ENCODE data around the gene TREML4.

Gene TREML4

DNA sequence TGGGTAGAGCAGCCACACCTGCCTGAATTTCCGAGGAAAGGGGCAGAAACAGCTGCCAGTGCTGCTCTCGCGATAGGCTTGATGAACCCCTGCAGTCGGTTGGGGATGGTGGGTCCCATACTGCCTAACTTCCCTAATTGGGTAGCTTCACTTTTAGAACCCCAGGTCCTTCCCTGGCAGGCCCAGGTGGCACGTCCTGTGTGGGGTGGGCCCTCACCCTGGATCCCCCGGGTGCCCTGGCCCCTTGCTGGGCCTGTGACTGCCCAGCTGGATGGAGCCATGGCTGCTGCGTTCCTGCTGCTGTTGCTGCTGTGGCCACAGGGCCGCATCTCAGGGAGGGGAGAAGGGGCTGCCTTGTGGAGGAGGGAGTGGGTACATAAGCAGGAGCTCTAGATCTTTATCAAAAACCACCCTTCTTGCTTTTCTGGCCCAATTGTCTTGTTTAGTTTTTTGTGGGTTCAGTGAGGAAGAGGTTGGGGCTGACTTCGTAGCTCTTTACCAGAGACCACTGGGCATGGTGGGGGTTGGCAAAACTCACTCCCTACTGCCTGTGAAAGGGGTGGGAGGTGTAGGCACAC is 19.2 kb downstream of the TREML4 start:
- CTCF ChIA-PET, result no interaction called here
- POLR2A ChIA-PET, result no interaction called here
- no peak for DNase-seq (ENCODE audit: low read depth, low spot score)
- no peak for TF ChIP-seq CTCF (IDR thresholded peaks at IDR 0.05; ENCODE audit: insufficient read depth, low read length, missing control alignments)
- H3K4me3 ChIP-seq (ENCODE audit: low read depth, low read length), result no peak overlapping the region

- no peak overlapping the region for H3K4me3 ChIP-seq (ENCODE audit: low read depth, low read length)
- no peak for DNase-seq (ENCODE audit: low read depth, low spot score)
- ChIA-PET POLR2A (no interaction called here), CTCF (no interaction called here)
- no peak for TF ChIP-seq CTCF (IDR thresholded peaks at IDR 0.05; ENCODE audit: insufficient read depth, low read length, missing control alignments)
Measured at GRCh38 chr6:41247882-41248705, 19.9 kb downstream of the TREML4 start.

- no peak overlapping the region for H3K4me3 ChIP-seq (ENCODE audit: low read depth, low read length)
- no peak for TF ChIP-seq CTCF (IDR thresholded peaks at IDR 0.05; ENCODE audit: insufficient read depth, low read length, missing control alignments)
- ChIA-PET CTCF (no interaction called here), POLR2A (no interaction called here)
- no peak for DNase-seq (ENCODE audit: low read depth, low spot score)
Measured at GRCh38 chr6:41252401-41253169, 24.4 kb downstream of the TREML4 start.

DNA sequence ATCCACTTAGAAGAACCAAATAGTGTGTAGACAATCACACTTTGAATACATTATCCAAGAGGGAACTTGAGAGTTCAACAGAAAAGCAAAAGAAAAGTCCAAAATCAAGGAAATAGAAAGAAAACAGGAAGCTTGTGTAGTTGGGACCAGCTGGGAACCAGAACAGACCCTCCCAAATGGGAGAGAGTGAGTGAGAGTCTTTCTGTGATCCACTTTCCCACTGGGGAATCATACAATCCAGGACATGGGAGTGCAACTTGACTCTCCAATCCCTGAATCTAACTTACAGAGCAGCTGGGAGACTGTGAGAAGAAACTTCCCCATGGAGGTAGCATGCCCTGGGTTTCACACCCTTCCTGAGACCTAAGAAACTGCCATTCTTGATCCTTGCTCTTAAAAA is 27.0 kb downstream of the TREML4 start:
- POLR2A ChIA-PET, result no interaction called here
- no peak for TF ChIP-seq CTCF (IDR thresholded peaks at IDR 0.05; ENCODE audit: insufficient read depth, low read length, missing control alignments)
- no peak overlapping the region for H3K4me3 ChIP-seq (ENCODE audit: low read depth, low read length)
- no peak for DNase-seq (ENCODE audit: low read depth, low spot score)
- CTCF ChIA-PET, result no interaction called here

GRCh38 chr6:41255638-41256246 is 27.6 kb downstream of the TREML4 start:
- ChIA-PET CTCF (no interaction called here), POLR2A (no interaction called here)
- TF ChIP-seq CTCF (IDR thresholded peaks at IDR 0.05; ENCODE audit: insufficient read depth, low read length, missing control alignments), result no peak
- DNase-seq (ENCODE audit: low read depth, low spot score), result no peak
- H3K4me3 ChIP-seq (ENCODE audit: low read depth, low read length), result no peak overlapping the region

- no peak for TF ChIP-seq CTCF (IDR thresholded peaks at IDR 0.05; ENCODE audit: insufficient read depth, low read length, missing control alignments)
- DNase-seq (ENCODE audit: low read depth, low spot score), result no peak
- POLR2A ChIA-PET, result no interaction called here
- H3K4me3 ChIP-seq (ENCODE audit: low read depth, low read length), result no peak overlapping the region
- CTCF ChIA-PET, result no interaction called here
Measured at GRCh38 chr6:41256383-41256782, 28.2 kb downstream of the TREML4 start.
